Measurements from ENCODE around the gene MEGF10.

Gene MEGF10

GRCh38 chr5:127418974-127419682, 128.5 kb downstream of the MEGF10 start:
- no peak for DNase-seq

GRCh38 chr5:127419683-127420257, 129.2 kb downstream of the MEGF10 start:
- no peak for DNase-seq

GRCh38 chr5:127420758-127421157, 130.2 kb downstream of the MEGF10 start:
- DNase-seq = no peak

GRCh38 chr5:127421471-127421870, 130.9 kb downstream of the MEGF10 start:
- no peak for DNase-seq

- no peak for DNase-seq
These were observed 132.7 kb downstream of the MEGF10 start for GRCh38 chr5:127423173-127423798.

DNA sequence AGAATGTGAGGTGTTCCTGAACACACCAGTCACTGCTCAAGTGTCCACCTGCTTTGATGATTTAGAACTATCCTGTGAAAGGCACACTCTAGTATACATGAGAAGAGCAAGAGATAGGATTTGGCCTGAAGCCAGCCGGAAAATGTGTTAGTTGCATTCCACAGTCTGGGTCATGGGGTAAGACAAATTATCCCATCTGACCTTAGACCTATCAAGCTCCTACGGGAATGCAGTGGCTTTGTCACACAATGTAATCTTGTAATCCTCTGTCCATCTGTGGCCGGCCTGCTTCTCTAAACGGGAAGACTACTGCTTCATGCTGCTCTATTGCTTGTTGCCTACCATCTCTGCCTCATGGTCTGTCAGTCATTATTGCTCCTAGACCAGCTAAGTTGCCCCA, 134.4 kb downstream of the MEGF10 start:
- DNase-seq = no peak

DNA sequence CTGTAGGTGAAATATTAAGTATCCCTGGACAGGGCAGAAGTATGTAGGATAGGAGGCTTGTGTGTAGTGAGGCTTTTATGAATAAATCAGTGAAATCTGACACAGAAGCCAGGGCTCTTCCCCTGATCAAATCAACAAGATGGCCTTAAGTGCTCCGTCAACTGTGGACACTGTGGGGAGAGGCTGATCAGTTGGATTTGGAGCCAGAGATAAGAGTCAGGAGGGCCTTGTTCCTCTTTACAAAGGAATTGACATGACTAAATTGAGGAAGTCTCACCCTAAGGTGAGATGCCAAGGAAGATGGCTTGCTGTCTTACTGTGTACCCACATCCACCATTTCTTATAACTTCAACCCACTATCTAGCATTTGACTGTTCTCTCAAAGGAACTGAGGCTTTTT, 135.3 kb downstream of the MEGF10 start:
- DNase-seq = no peak

DNA sequence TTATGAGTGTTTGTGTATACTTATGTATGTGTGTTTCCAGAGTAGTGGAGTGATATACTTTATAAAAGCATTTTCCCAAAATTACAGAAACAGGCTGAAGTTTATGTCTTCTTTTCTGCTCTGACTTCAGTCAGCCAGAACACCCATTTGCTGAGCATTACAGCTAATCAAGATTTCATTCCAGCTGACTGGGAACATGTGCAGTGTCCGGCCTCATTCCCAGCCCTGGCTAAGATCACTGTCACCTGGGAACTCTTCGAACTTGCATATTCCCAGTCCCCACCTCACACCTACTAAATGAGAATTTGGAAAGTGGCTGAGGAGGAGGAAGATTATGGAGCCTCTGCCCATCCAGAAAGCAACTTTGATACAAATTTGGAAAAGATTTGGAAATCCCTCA, 136.1 kb downstream of the MEGF10 start:
- no peak for DNase-seq

DNA sequence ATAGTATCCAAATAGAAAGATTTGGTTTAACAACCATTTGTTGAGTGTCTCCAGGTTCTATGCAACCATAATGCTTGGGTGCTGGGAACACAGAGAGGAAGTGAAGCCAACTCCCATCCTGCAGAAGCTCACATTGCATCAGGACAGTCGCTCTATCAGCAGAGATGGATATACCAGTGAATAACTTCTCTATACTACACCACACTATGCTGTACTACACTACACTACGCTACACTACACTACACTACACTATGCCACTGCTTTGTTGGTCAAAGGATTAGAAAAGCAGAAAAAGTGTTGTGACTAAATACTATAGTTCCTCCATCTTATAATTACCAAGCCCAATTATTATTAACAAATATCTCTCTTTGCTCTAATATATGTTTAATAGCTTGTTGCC, 137.7 kb downstream of the MEGF10 start:
- DNase-seq = no peak

DNA sequence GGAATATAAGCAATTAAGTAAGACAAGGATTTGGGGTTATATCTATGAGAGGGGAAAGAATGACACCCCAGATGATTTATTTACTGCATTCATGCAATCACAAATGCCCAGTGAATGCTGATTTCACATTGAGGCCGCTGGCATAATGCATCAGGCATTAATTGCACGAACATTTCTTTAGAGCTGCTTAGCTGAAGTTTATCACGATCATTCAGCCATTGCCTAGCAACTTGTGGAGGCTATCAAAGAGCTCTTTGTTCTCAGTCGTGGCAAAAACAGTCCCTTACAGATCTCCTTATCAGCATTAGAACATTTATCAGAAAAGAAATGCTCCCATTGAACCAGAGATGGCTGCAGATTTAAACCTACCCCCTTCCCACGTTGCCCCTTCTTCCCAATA, 138.2 kb downstream of the MEGF10 start:
- DNase-seq = no peak

- no peak for DNase-seq
These were observed 139.3 kb downstream of the MEGF10 start for GRCh38 chr5:127429928-127430327.

DNA sequence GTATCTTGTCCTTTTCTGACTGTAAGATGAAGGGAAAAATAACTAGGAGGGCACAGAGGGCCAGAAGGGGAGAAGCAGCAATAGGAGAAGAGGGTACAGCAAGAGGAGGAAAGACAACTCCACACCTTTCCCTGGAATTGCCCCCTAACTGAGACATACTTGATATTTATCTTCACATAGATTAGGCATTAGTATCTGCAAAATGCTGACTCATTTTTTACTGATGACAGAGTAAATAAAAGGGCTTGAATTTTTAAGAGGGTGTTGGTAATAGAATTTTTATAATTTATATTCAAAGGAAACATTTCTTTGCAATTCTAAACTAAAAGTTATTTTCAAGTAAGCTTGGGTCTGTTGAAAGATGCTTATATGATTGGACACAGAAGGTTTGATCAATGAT, 140.0 kb downstream of the MEGF10 start:
- DNase-seq = no peak

DNA sequence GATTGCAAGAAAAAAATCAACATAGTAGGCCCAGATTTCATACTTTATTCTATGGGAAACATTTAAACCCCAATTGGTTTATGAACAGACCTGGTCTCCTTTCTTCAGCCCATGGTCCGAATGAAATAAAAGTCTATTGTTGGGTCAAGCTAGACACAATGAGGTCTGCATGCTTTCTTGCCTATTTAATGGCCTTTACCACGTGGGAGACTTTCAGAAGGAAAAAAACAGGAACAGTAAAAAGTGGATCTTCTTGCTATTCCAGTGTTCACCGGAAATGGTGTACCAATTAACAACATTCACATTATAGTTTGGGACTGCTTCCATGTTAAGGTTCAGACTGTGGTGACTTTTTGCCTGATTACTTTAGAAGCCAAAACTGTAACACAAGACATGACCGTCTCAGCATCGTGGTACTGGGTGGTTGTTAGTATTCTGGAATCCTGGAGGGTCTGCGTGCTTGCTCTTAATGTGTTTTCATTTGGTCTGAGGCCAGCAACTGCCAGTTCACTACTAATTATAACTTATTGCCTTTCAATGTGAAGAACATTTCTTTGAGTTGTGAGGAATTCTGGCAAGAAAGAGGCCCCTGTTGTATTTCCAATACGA, 141.5 kb downstream of the MEGF10 start:
- no peak for DNase-seq

DNA sequence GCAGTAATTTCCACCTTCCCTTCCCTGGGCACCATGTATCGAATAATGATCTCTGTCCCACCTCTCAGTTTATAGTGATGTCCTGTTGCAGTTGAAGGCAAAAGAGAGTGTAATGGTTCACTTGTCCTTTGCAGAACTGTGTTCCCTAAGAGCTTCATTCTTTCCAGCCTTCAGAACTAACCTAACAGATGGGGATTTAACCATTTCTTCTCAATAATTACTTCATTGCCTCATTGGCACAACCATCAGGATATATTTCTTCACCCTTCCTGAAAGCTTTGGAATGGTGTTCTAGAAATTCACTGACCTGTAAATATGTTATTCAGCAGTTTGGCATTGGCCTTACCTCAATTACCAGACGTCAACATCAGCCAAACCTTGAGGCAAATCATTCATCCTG, 142.9 kb downstream of the MEGF10 start:
- no peak for DNase-seq

- DNase-seq = no peak
These were observed 144.0 kb downstream of the MEGF10 start for GRCh38 chr5:127434588-127434987.

DNA sequence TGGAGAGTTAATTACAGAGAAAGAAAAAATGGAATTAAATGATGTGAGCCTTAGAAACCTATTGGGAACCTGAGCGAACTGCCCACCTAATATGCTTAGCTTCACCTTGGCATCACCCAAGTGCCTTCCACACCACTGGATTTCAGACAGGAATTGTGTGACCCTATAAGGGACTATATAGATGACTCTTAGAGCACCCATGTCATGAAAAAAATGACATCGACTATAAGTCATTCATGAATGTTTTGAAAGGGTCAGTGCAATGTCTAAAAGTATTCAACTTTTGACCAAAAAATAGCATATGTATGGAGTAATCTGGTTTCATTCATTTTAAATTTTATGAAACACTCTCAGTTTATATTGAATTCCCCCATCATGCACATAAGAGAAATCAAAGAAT, 145.2 kb downstream of the MEGF10 start:
- DNase-seq = no peak

DNA sequence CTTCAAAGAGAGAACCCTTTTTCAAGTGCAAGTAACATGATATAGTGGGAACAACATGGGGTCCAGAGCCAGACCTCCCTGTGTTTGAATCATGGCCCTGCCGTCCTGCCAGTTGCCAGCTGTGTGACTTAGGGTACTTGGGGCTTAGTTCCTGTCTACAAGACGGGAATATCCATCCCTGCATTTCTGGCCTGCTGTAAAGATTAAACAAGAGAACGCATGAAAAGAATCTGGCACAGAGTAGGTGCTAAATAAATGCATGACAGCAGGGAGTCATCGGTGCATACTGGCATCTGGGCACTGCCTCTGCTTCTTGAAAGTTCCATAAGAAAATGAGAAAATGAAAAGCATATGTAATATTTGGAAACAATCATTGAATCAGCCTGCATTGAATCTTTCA, 149.0 kb downstream of the MEGF10 start:
- no peak for DNase-seq

DNA sequence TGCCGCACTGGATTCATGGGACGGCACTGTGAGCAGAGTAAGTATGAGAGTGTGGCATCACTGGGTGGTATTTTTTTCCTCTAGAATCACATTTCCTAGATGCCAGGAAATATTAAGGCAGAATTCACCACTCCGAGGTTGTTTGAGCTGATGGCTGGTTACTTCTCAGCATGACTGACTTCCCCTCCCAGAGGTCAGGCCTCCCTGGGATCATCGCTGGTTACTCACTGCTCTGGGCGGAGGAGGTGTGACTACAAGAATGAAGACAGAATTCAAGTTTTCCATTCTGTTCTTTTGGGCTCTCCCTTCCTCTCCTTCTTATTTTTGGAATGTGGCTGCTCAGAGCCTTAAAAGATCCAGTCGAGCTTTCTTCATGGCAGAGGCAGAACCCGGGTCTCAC, 150.2 kb downstream of the MEGF10 start:
- no peak for DNase-seq

GRCh38 chr5:127441799-127442484, 151.3 kb downstream of the MEGF10 start:
- no peak for DNase-seq

DNA sequence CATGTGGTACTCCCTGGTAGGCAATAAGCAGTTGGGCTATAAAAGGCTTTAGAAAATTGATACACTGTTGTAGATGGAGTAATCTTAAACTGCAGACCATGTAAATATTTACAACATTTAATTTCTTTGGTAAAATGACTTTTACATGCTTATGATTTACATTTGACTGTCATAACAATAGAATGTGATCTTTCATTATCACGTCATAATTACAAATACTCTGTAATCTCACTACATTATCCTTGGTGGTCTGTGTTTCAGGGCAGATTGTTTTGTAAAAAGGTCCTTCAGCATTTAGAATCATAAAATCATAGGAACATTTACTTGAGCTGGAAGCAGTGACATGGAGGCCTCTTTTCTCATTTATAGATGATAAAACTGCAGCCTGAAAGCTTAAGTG, 153.6 kb downstream of the MEGF10 start:
- no peak for DNase-seq

- no peak for DNase-seq
These were observed 154.7 kb downstream of the MEGF10 start for GRCh38 chr5:127445328-127445727.

DNA sequence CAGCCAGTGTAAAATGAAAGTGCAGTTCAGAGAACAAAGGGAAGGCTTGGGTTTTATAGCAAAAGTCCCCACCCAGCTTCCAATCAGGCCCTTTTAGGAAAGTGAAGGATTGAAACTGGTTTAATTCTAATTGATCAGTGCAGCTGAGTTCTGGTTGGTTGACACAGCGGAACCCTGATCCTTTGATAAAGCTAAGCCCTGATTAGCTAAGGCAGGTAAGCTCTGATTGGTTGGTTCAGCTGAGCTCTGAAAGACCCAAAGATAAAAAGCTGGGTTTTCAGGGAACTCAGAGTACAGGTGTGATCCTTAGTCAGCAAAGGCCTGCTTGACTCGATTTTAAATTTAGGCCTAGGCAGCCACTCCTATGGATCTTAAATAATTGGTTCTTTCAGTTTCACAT, 156.0 kb downstream of the MEGF10 start:
- no peak for DNase-seq

DNA sequence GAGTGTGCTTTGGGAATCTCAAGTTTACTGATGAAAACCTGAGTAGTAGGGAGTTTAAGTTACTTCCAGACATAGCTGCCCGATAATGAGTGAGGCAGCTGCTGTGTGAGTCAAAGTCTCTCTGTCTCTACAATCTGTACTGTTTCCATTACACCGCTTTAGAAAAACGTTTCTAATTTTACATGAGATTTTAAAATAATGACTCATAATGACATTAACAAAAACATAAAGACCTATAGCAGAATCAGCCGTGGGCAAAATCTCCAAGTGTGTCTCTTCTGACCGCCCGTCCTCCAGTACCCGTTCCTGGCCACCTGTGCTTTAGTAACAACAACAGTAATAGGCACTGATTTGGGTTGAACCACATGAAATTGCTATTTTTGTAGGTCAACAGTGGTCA, 157.2 kb downstream of the MEGF10 start:
- no peak for DNase-seq

- no peak for DNase-seq
These were observed 159.4 kb downstream of the MEGF10 start for GRCh38 chr5:127450046-127450445.

All from CD4-positive, alpha-beta T cell treated with Interleukin-15 for 1 hour (primary cell).